ENCODE results near the gene CMIP.

- no peak for TF ChIP-seq CTCF (IDR thresholded peaks at IDR 0.05)
- TF ChIP-seq POLR2A (IDR thresholded peaks at IDR 0.05): no peak
Observed at GRCh38 chr16:81738783-81739496, 294.3 kb downstream of the CMIP start.
